Right hindlimb (tissue), 1 donor: Measurements from ENCODE around the gene MSTO1.
"Not testable (repeated sequence)": the region's sequence is repeated elsewhere in the genome, so short reads cannot be mapped to it uniquely, and the experiment has no call there.

Source experiments
- DNase-seq: peaks from one replicate; pipeline ENCODE4 v3.0.0-alpha.2; 2018

The MSTO1 gene

DNA sequence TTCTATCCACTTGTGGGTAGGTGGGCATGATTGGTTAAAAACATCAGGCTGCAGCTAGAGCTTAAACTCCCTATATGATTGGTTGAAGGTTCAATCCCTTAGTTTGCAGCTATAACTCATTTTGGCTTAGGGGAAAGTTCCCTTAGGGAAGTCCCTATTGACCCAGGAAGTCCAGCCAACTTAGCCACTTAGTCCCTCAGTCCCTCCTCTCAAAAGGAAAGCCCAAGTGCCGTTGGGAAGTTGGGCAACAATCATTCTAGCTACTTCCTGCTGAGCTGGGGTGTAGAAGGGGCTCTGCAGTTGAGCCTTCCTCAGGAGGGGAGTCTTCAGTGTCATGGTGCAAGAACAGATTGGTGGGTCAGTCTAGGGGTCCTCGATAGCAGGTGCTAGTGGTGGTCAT is 12.2 kb downstream of the MSTO1 start:
- DNase-seq, result no peak

DNA sequence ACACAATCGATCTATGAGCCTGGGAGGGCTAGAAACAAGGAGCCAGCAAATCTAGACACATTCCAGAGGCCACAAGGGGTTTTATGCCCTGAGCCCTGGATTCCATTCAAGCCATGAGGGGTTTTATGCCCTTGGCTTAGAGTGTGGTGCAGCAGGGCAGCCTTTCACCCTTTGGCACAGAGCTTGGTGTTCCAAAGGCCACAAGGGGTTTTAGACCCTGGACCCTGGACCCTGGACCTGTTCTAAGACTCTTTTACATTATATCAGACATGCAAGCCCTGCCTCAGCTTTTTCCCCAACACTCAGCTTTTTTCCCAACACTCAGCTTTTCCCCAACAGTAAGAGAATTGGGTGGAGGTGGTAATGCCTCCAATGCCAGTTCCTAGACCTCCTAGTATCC is 13.3 kb downstream of the MSTO1 start:
- no peak for DNase-seq

- DNase-seq, result not testable (repeated sequence)
These were observed 16.4 kb downstream of the MSTO1 start for GRCh38 chr1:155626428-155626827.

- DNase-seq, result no peak
These were observed 26.6 kb downstream of the MSTO1 start for GRCh38 chr1:155636397-155637153.

DNA sequence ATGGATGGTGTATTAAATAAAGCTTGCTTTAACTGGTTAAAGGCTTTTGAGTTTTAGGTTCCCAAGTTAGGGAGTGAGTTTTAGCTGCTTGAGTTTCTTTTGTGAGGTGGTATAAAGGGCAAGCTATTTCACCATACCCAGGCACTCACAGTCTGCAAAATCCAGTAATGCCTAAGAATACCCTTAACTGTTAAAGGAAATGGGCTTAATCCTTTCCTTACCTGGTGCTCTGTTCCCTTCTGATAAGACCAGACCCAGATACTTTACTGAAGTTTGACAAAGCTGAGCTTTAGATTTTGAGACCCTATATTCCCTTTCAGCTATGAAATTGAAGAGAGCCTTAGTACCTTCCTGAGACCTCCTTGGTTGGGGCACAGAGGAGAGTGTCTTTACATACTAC is 30.3 kb downstream of the MSTO1 start:
- DNase-seq, result no peak

DNA sequence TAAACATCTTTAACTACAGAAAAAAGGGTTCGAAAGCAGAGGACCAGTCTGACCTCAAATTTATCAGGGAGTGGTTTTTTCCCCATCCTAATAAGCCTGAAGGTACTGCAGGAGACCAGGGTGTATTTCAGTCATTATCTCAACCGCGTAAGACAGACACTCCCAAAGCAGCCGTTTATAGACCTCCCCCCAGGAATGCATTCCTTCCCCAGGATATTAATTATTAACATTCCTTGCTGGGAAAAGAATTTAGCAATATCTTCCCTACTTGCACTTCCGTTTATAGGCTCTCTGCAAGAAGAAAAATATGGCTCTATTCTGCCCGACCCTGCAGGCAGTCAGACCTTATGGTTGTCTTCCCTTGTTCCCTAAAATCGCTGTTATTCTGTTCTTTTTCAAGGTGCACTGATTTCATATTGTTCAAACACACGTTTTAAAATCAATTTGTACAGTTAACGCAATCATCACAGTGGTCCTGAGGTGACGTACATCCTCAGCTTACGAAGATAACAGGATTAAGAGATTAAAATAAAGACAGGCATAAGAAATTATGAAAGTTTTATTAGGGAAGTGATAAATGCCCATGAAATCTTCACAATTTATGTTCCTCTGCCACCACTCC is 32.7 kb downstream of the MSTO1 start:
- not testable (repeated sequence) for DNase-seq

DNA sequence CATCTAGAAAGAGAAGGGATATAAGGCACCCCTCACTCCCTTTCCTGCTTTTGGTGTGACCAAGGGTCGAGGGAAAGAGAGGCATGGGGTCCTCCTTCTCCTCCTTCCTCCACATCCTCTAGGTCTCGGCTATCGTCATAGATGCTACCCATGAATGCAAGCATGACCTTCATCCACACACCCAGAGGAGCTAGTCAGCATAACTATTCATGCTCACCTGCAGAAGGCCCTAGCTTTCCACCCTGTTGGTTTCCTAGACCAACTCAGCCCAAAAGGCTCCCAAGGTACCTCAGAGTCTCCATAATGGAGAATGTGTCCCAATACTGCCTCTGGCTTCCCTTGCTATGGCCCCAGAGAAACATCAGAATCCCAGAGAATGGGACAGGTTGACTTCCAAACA is 33.2 kb downstream of the MSTO1 start:
- DNase-seq, result no peak

GRCh38 chr1:155645034-155645598 is 35.1 kb downstream of the MSTO1 start:
- DNase-seq, result no peak

- no peak for DNase-seq
These were observed 35.6 kb downstream of the MSTO1 start for GRCh38 chr1:155645648-155646047.

DNA sequence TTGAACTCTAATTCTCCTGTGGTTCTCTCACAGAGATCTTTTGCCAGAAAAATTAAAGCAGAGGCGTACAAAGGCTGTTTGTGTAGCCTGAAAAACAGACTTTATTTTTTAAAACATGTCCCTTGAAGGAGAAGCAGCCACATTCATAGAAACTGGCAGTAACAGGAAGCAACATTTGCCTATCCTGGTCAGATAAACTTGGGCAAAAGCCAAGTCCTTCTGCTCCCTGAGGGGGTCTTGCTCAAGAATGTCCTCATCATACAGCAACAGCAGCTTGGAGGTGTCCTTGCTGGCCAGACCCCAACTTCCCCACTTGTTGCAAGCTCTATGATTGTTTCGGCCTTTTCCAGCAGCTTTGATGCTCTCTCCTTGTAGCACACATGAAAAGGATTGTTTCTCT is 36.3 kb downstream of the MSTO1 start:
- no peak for DNase-seq

- DNase-seq, result no peak
These were observed 38.5 kb downstream of the MSTO1 start for GRCh38 chr1:155648207-155649147.

DNA sequence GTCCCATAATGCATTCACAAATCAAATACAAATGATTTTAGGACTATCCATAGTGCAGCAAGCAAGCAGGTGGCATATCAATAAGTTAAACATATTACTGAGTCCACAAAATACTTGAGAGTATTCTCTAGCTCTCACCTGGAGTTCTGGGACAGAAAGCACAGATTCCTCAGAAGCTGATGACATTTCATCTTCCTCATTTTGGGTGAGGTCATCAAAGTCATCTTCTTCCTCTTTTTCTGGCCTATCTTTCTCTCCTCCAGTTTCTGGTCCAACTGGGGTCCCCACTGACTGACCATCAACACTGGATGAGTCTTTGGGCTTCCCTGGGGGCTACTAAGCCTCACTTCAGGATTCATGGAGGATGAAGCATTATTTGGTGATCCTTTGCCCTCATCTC is 39.7 kb downstream of the MSTO1 start:
- no peak for DNase-seq

GRCh38 chr1:155650231-155650757 is 40.3 kb downstream of the MSTO1 start:
- DNase-seq, result no peak

GRCh38 chr1:155651861-155652661 is 42.0 kb downstream of the MSTO1 start:
- no peak for DNase-seq

GRCh38 chr1:155652951-155653350 is 42.9 kb downstream of the MSTO1 start:
- DNase-seq, result no peak

GRCh38 chr1:155657463-155657862 is 47.4 kb downstream of the MSTO1 start:
- DNase-seq, result no peak

DNA sequence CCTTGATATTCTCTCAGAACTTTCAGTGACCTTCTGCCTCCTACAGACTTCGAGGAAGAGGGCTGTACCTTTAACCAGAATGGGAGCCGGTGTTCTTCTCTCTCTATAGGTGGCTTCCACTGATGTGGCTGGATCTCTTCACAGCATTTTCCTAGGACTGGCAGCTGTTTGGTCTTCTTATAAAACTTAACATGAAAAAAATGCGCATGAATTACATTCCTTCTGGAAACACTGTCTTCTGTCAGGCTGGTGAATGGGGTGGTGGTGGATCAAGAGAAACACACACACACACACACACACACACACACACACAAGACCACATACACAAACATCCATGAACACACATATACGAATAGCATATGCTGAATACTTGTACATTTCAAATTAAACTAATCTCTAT is 51.2 kb downstream of the MSTO1 start:
- DNase-seq, result not testable (repeated sequence)
